ACC112 (cell line): Measurements from ENCODE around the gene ZC2HC1B.

Experiments
- H2AFZ ChIP-seq: fragments of 200-600 bp; sonication (generic); one replicate; pipeline ENCODE4 v1.6.0; 2017; ENCODE audit warnings: antibody characterized with exemption, low read length; ENCODE audit not compliant: unreplicated experiment
- H3K27ac ChIP-seq: fragments of 200-600 bp; sonication (generic); 2 replicates; pipeline ENCODE4 v1.5.1; 2014; ENCODE audit warnings: low read depth, mild to moderate bottlenecking, antibody characterized with exemption, low read length, moderate library complexity
- H3K27me3 ChIP-seq: fragments of 200-600 bp; sonication (generic); 2 replicates; pipeline ENCODE4 v1.6.1; 2014; ENCODE audit warnings: mild to moderate bottlenecking, antibody characterized with exemption, low read length, moderate library complexity, mixed read lengths; ENCODE audit not compliant: insufficient read depth
- H3K36me3 ChIP-seq: fragments of 200-600 bp; sonication (generic); 2 replicates; pipeline ENCODE4 v1.6.1; 2016; ENCODE audit warnings: mild to moderate bottlenecking, antibody characterized with exemption, low read length, moderate library complexity, mixed read lengths; ENCODE audit not compliant: insufficient read depth
- H3K4me1 ChIP-seq: fragments of 200-600 bp; sonication (generic); one replicate; pipeline ENCODE4 v1.6.1; 2016; ENCODE audit warnings: low read length, mixed read lengths; ENCODE audit not compliant: insufficient read depth, unreplicated experiment, control insufficient read depth
- H3K4me3 ChIP-seq: fragments of 200-600 bp; sonication (generic); 2 replicates; pipeline ENCODE4 v1.5.1; 2014; ENCODE audit warnings: mild to moderate bottlenecking, low read depth, low read length
- H3K79me2 ChIP-seq: fragments of 200-600 bp; sonication (generic); one replicate; pipeline ENCODE4 v1.6.0; 2016; ENCODE audit warnings: low read length; ENCODE audit not compliant: control insufficient read depth, unreplicated experiment, insufficient read depth

The ZC2HC1B gene

GRCh38 chr6:143971482-143972205 lies 107.4 kb downstream of the ZC2HC1B start:
- no peak overlapping the region for H3K27ac ChIP-seq
- H3K27me3 ChIP-seq, result no peaks in the 10 kb centered on the region
- H3K4me1 ChIP-seq, result peaks cover 7% of the 10 kb centered on the region
- no peak overlapping the region for H2AFZ ChIP-seq
- no peak overlapping the region for H3K4me3 ChIP-seq
- no peaks in the 10 kb centered on the region for H3K36me3 ChIP-seq
- peaks cover 4% of the 10 kb centered on the region for H3K79me2 ChIP-seq

GRCh38 chr6:143973097-143973966 lies 109.1 kb downstream of the ZC2HC1B start:
- H3K79me2 ChIP-seq, result peaks cover 4% of the 10 kb centered on the region
- H3K4me1 ChIP-seq, result peaks cover 4% of the 10 kb centered on the region
- H3K4me3 ChIP-seq, result no peak overlapping the region
- no peaks in the 10 kb centered on the region for H3K36me3 ChIP-seq
- H2AFZ ChIP-seq, result no peak overlapping the region
- H3K27ac ChIP-seq, result no peak overlapping the region
- no peaks in the 10 kb centered on the region for H3K27me3 ChIP-seq

- Histone ChIP-seq H3K27me3 (no peaks in the 10 kb centered on the region), H3K27ac (no peak overlapping the region)
Measured at GRCh38 chr6:143974089-143974488, 109.8 kb downstream of the ZC2HC1B start.

GRCh38 chr6:143976806-143977349 lies 112.6 kb downstream of the ZC2HC1B start:
- Histone ChIP-seq H3K4me3 (peak overlapping the region; percentile 15), H3K79me2 (peaks cover 4% of the 10 kb centered on the region), H3K36me3 (no peaks in the 10 kb centered on the region), H3K27ac (no peak overlapping the region), H2AFZ (peak overlapping the region; percentile 77), H3K4me1 (peaks cover 4% of the 10 kb centered on the region), H3K27me3 (no peaks in the 10 kb centered on the region)

More at GRCh38 chr6:143974089-143974488, 109.8 kb downstream of the ZC2HC1B start:
- H3K4me3 ChIP-seq, result no peak overlapping the region
- peaks cover 4% of the 10 kb centered on the region for H3K79me2 ChIP-seq
- H3K4me1 ChIP-seq, result peaks cover 4% of the 10 kb centered on the region
- no peaks in the 10 kb centered on the region for H3K36me3 ChIP-seq
- H2AFZ ChIP-seq, result no peak overlapping the region

GRCh38 chr6:143980921-143981320 lies 116.6 kb downstream of the ZC2HC1B start:
- Histone ChIP-seq H3K27ac (no peak overlapping the region), H2AFZ (no peak overlapping the region), H3K79me2 (no peaks in the 10 kb centered on the region), H3K36me3 (no peaks in the 10 kb centered on the region; the same call in 1 of the 2 replicates), H3K4me1 (peaks cover 4% of the 10 kb centered on the region), H3K4me3 (no peak overlapping the region), H3K27me3 (no peaks in the 10 kb centered on the region)

- H3K27me3 ChIP-seq, result no peaks in the 10 kb centered on the region
- no peak overlapping the region for H3K27ac ChIP-seq
- no peak overlapping the region for H2AFZ ChIP-seq
- no peaks in the 10 kb centered on the region for H3K4me1 ChIP-seq
- no peak overlapping the region for H3K4me3 ChIP-seq
- no peaks in the 10 kb centered on the region; the same call in 1 of the 2 replicates for H3K36me3 ChIP-seq
- H3K79me2 ChIP-seq, result peaks cover under 1% of the 10 kb centered on the region
Measured at GRCh38 chr6:143982968-143983367, 118.7 kb downstream of the ZC2HC1B start.

GRCh38 chr6:143984666-143985065 lies 120.4 kb downstream of the ZC2HC1B start:
- Histone ChIP-seq H3K79me2 (peaks cover 8% of the 10 kb centered on the region), H3K27me3 (no peaks in the 10 kb centered on the region), H3K4me1 (no peaks in the 10 kb centered on the region), H2AFZ (no peak overlapping the region), H3K4me3 (no peak overlapping the region), H3K36me3 (no peaks in the 10 kb centered on the region; the same call in 1 of the 2 replicates), H3K27ac (no peak overlapping the region)

- Histone ChIP-seq H3K36me3 (no peaks in the 10 kb centered on the region; the same call in 1 of the 2 replicates), H3K27ac (no peak overlapping the region), H2AFZ (no peak overlapping the region), H3K79me2 (peaks cover 8% of the 10 kb centered on the region), H3K4me1 (no peaks in the 10 kb centered on the region), H3K4me3 (no peak overlapping the region), H3K27me3 (no peaks in the 10 kb centered on the region)
Measured at GRCh38 chr6:143986463-143987065, 122.3 kb downstream of the ZC2HC1B start.
